ENCODE results near the gene CDK19. TPM values are rescaled to one million over a fixed set of nuclear protein-coding genes. Genes with fewer than 3 reads are reported as not detected.
"Not testable (repeated sequence)": the region's sequence is repeated elsewhere in the genome, so short reads cannot be mapped to it uniquely, and the experiment has no call there.

The CDK19 gene
- total RNA-seq, 1 donor from 2014 or later, result 10.8 TPM

- DNase-seq (ENCODE audit: low read depth), result no peak
Measured at GRCh38 chr6:110760589-110760988, 54.7 kb downstream of the CDK19 start.

GRCh38 chr6:110760098-110760497 is 55.2 kb downstream of the CDK19 start:
- not testable (repeated sequence) for DNase-seq (ENCODE audit: low read depth)

GRCh38 chr6:110757926-110758325 is 57.3 kb downstream of the CDK19 start:
- DNase-seq (ENCODE audit: low read depth), result no peak

GRCh38 chr6:110756817-110757216 is 58.5 kb downstream of the CDK19 start:
- DNase-seq (ENCODE audit: low read depth), result peak; percentile 36

- no peak for DNase-seq (ENCODE audit: low read depth)
Measured at GRCh38 chr6:110755411-110755834, 59.8 kb downstream of the CDK19 start.

- DNase-seq (ENCODE audit: low read depth), result not testable (repeated sequence)
Measured at GRCh38 chr6:110753936-110754668, 61.2 kb downstream of the CDK19 start.

GRCh38 chr6:110748453-110748852 is 66.8 kb downstream of the CDK19 start:
- DNase-seq (ENCODE audit: low read depth), result no peak

GRCh38 chr6:110746680-110747079 is 68.6 kb downstream of the CDK19 start:
- no peak for DNase-seq (ENCODE audit: low read depth)

GRCh38 chr6:110744991-110745390 is 70.3 kb downstream of the CDK19 start:
- no peak for DNase-seq (ENCODE audit: low read depth)

- DNase-seq (ENCODE audit: low read depth), result not testable (repeated sequence)
Measured at GRCh38 chr6:110742552-110742951, 72.7 kb downstream of the CDK19 start.

- no peak for DNase-seq (ENCODE audit: low read depth)
Measured at GRCh38 chr6:110741517-110741916, 73.8 kb downstream of the CDK19 start.

- no peak for DNase-seq (ENCODE audit: low read depth)
Measured at GRCh38 chr6:110738899-110739365, 76.3 kb downstream of the CDK19 start.

GRCh38 chr6:110735666-110736065 is 79.6 kb downstream of the CDK19 start:
- DNase-seq (ENCODE audit: low read depth), result no peak

- no peak for DNase-seq (ENCODE audit: low read depth)
Measured at GRCh38 chr6:110731898-110732297, 83.4 kb downstream of the CDK19 start.

GRCh38 chr6:110731196-110731595 is 84.1 kb downstream of the CDK19 start:
- no peak for DNase-seq (ENCODE audit: low read depth)

GRCh38 chr6:110728501-110728900 is 86.8 kb downstream of the CDK19 start:
- no peak for DNase-seq (ENCODE audit: low read depth)

- DNase-seq (ENCODE audit: low read depth), result no peak
Measured at GRCh38 chr6:110723017-110723416, 92.3 kb downstream of the CDK19 start.

- DNase-seq (ENCODE audit: low read depth), result no peak
Measured at GRCh38 chr6:110720066-110720465, 95.2 kb downstream of the CDK19 start.

- DNase-seq (ENCODE audit: low read depth), result not testable (repeated sequence)
Measured at GRCh38 chr6:110719601-110720000, 95.7 kb downstream of the CDK19 start.

GRCh38 chr6:110714143-110714542 is 101.1 kb downstream of the CDK19 start:
- no peak for DNase-seq (ENCODE audit: low read depth)

GRCh38 chr6:110712238-110712637 is 103.0 kb downstream of the CDK19 start:
- no peak for DNase-seq (ENCODE audit: low read depth)

- DNase-seq (ENCODE audit: low read depth), result peak; percentile 11
Measured at GRCh38 chr6:110710115-110710514, 105.2 kb downstream of the CDK19 start.

GRCh38 chr6:110708295-110708950 is 106.8 kb downstream of the CDK19 start:
- DNase-seq (ENCODE audit: low read depth), result peak; percentile 9

Measured in myocyte (in vitro differentiated cells).